GM19468 (cell line): ENCODE data around the gene ATF7IP.

Experiments used
- ATAC-seq: cut with Tn5 transposase; IDR thresholded peaks from one replicate; pipeline ENCODE4 v1.9.1; 2021; ENCODE audit warnings: mild to moderate bottlenecking, moderate library complexity, moderate number of reproducible peaks; ENCODE audit not compliant: unreplicated experiment; ENCODE audit errors: extremely low read depth

ATF7IP gene

DNA sequence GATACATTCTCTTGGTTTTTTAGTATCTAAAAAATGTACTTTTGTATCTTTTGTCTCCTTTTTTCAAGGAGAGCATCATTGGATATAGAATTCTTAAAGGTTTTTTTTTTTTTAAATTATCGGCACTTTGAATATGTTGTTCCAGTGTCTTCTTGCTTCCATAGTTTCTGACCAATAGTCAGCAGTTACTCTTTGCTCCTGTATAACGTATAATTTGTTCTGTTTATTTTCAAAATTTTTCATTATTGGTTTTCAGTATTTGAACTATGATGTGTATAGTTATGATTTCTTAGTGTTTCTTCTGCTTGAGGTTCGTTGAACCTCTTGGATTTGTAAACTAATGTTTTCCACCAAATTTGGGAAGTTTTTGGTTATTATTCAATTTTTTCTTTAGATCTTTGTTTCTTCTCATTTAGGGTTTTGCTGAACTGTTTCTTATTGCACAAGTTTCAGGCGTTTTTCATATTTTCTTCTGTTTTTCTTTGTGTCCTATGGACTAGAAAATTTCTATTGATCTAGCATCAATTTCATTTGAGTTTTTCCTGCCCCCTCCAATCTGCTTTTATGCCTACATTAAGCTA lies 108.3 kb downstream of the ATF7IP start:
- ATAC-seq = no peak

DNA sequence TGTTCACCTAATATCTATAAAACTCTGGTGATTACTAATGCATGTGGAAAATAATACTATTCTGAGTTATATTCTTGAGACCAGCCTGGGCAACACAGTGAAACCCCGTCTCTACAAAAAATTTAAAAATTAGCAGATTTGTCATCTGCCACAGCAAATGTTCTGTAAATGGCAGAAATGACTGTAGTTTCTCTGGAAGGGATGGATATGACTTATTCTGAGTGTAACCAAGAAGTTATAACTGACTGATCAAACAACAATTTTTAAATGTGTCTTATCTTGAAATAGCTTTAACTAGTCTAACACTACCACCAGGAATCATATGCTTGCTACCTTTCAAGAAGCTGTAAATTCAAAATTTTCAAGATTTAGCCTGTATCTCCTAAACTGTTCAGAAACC lies 113.5 kb downstream of the ATF7IP start:
- ATAC-seq = no peak

GRCh38 chr12:14481201-14481600 lies 115.7 kb downstream of the ATF7IP start:
- ATAC-seq = no peak

- no peak for ATAC-seq
These were observed 116.9 kb downstream of the ATF7IP start for GRCh38 chr12:14482361-14482760.

- ATAC-seq = no peak
These were observed 117.4 kb downstream of the ATF7IP start for GRCh38 chr12:14482886-14483285.

DNA sequence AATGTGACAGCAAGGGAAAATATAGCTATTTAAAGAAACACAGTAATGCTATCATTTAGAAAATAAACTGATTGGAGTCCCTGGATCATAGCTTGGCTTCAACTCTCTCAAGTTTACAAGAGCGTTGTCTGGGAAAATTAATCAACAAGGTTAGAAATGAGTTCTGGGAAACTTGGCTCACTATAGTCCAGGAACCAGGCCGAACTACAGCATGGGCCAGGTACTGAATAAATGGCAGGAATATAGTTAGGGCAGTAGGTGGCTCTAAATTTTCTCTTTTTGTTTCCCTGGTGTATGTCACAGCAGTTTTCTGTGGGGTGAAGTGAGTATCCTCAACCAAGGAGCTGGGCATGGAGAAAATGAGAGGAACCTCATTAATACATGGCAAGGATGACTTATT lies 129.8 kb downstream of the ATF7IP start:
- no peak for ATAC-seq

- no peak for ATAC-seq
These were observed 140.4 kb downstream of the ATF7IP start for GRCh38 chr12:14505626-14506596.

- no peak for ATAC-seq
These were observed 145.1 kb downstream of the ATF7IP start for GRCh38 chr12:14510574-14510973.

- no peak for ATAC-seq
These were observed 148.8 kb downstream of the ATF7IP start for GRCh38 chr12:14514154-14514842.

- no peak for ATAC-seq
These were observed 149.5 kb downstream of the ATF7IP start for GRCh38 chr12:14514946-14515345.

- ATAC-seq = no peak
These were observed 156.3 kb downstream of the ATF7IP start for GRCh38 chr12:14521822-14522221.

- ATAC-seq = no peak
These were observed 160.5 kb downstream of the ATF7IP start for GRCh38 chr12:14525964-14526363.

DNA sequence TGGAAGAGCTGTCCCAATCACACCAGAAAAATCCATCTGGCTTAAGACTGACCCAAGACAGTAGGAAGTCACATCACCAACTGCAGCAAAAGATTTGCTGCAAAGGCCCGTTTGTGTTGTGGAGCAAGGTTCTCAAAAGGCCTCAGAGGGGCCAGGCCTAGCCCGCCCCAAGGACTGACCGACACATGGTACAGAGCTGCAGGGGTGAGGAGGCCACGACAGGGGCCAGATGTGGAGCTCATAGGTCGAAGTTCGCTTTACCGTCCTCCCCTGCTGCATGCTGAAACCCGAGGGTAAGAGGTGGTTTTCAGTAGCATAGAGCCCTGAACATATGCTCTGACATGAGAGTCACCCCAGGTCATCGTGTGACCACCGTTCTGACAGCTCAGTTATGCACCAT lies 166.7 kb downstream of the ATF7IP start:
- no peak for ATAC-seq

GRCh38 chr12:14537088-14537487 lies 171.6 kb downstream of the ATF7IP start:
- no peak for ATAC-seq

GRCh38 chr12:14540801-14541462 lies 175.4 kb downstream of the ATF7IP start:
- no peak for ATAC-seq

DNA sequence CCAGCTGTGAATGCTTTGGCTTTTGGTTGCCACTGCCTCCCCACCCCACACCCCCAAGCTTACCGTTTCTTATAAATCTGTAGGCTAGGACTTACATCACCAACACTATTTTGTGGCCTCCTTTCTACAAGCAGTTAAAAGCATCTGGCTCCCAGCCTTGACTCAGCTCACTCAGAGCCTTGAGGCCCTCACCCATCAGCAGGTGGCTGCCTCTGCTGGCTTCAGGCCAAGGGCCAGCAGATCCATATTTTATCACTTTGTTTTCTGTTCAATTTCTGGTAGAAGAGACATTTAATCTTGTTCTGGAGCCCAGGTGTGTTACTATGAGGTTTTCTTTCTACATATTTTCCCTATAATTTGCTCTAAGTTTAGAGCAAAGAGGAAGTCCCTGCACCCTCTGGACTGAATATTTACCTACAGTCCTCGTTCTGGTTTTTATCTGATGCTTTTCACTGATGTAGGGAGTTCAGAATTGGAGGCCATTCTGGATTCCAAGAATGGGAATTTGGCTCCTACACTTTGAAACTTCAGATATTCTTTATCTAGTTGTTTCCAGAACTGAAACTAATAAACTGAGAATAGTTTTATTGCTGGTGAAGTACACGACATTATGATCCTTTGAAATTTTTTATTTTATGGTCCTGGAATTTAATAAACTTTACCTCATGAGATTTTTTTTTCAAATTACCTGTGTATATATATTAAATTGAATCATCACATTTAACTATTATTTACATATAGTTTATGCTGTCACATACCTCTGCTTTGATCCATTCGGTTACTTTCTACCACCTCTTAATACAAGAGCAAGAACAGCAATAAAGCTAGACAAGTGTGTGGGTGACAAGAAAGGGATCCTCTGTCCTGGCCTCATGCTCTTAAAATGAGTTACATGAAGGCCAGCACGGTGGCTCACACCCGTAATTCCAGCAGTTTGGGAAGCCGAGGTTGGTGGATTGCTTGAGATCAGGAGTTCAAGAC lies 180.0 kb downstream of the ATF7IP start:
- ATAC-seq = no peak

DNA sequence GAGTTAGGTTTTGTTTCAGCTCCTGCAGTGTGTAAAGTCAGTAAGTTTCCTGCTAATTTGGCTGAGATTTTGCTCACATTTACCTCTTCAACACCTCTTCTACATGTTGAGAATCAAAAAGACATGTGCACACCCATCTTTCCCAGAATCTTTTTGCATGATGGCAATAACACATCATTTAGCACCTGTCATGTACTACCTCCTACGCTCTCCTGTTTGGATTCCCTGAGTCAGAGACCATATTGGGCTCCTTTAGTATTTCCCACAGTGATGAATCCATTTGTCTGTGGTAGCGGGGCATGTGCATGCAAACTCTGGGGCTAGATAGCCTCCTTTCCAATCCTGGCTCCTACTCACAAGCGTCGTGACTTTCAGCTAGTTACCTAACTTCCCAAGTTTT lies 182.1 kb downstream of the ATF7IP start:
- ATAC-seq = no peak

DNA sequence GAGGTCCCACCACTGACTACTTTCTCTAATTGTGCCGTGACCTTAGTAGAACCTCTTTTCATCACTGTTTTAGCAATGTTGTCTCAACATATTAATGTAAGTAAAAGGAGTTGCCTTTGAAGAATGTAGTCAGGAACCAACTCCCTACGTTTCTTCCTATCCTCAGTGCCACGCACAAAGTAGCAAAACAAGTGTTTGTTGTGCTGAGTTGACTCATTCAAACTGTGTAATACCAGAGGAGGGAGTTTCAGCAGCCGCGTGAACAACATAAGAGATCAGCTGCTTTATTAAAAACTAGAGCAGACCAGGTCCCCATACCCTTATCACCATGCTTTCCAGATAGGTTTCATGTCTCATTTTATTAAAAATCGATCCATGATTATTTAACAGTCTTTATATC lies 183.1 kb downstream of the ATF7IP start:
- ATAC-seq = no peak
